B cell (primary cell): ENCODE results near the gene PMCH.

Source experiments
- EZH2 ChIP-seq: IDR thresholded peaks from 2 replicates; pipeline ENCODE4 v1.6.1; 2012; ENCODE audit warnings: borderline replicate concordance, low read depth, mild to moderate bottlenecking, moderate library complexity, low read length; ENCODE audit not compliant: insufficient read depth, poor library complexity, severe bottlenecking
- TF ChIP-seq, protein P1 (sequence below): fragments of 200-600 bp; IDR thresholded peaks from one replicate; pipeline ENCODE4 v1.8.0; 2022; ENCODE audit warnings: antibody characterized with exemption, mild to moderate bottlenecking

DNA sequence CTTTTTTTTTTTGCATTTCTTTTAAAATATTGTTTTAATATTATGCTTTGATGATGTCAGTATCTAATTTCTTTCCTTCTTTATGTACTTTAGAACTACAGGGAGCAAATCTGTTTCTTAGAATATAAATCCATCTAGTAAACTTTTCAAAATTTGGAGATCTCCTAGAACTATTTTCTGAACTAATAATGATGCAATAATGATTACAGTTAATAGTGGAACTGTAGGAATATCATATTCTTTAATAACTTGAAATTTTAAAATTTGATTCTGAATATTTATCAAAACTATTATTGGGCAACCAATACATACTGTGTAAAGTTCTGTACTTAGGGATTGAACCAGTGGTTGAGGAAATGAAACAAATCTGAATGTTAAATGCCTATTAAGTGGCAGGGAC is 23.1 kb upstream of the PMCH start:
- TF ChIP-seq EZH2, result no peak
- TF ChIP-seq, protein P1, sequence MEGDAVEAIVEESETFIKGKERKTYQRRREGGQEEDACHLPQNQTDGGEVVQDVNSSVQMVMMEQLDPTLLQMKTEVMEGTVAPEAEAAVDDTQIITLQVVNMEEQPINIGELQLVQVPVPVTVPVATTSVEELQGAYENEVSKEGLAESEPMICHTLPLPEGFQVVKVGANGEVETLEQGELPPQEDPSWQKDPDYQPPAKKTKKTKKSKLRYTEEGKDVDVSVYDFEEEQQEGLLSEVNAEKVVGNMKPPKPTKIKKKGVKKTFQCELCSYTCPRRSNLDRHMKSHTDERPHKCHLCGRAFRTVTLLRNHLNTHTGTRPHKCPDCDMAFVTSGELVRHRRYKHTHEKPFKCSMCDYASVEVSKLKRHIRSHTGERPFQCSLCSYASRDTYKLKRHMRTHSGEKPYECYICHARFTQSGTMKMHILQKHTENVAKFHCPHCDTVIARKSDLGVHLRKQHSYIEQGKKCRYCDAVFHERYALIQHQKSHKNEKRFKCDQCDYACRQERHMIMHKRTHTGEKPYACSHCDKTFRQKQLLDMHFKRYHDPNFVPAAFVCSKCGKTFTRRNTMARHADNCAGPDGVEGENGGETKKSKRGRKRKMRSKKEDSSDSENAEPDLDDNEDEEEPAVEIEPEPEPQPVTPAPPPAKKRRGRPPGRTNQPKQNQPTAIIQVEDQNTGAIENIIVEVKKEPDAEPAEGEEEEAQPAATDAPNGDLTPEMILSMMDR, result no peak
